ENCODE results near the gene ACOT4.
"Not testable (repeated sequence)": the region's sequence is repeated elsewhere in the genome, so short reads cannot be mapped to it uniquely, and the experiment has no call there.

Gene ACOT4

GRCh38 chr14:73576391-73576790 lies 15.3 kb upstream of the ACOT4 start:
- DNase-seq: no peak

- not testable (repeated sequence) for DNase-seq
Measured at GRCh38 chr14:73577214-73577613, 14.5 kb upstream of the ACOT4 start.

GRCh38 chr14:73582102-73582979 lies 9.3 kb upstream of the ACOT4 start:
- not testable (repeated sequence) for DNase-seq

GRCh38 chr14:73588695-73589094 lies 3.0 kb upstream of the ACOT4 start:
- DNase-seq: no peak

GRCh38 chr14:73589116-73589515 lies 2.6 kb upstream of the ACOT4 start:
- no peak for DNase-seq

- DNase-seq: not testable (repeated sequence)
Measured at GRCh38 chr14:73590673-73591004, 1.0 kb upstream of the ACOT4 start.

- DNase-seq: no peak
Measured at GRCh38 chr14:73594491-73594890, 2.8 kb downstream of the ACOT4 start.

- DNase-seq: no peak
Measured at GRCh38 chr14:73599499-73599898, 7.8 kb downstream of the ACOT4 start.

- DNase-seq: no peak
Measured at GRCh38 chr14:73602994-73603393, 11.3 kb downstream of the ACOT4 start.

- DNase-seq: no peak
Measured at GRCh38 chr14:73606271-73606670, 14.6 kb downstream of the ACOT4 start.

GRCh38 chr14:73607241-73607640 lies 15.6 kb downstream of the ACOT4 start:
- no peak for DNase-seq

- DNase-seq: peak in 27 of 56 donors; percentile 2 to 66 (median 14)
Measured at GRCh38 chr14:73610687-73611086, 19.0 kb downstream of the ACOT4 start.

- peak in 51 of 56 donors; percentile 1 to 83 (median 59) for DNase-seq
Measured at GRCh38 chr14:73612339-73613045, 20.8 kb downstream of the ACOT4 start, which contains the start of gene ACOT6. TSS of gene ACOT6 (plus strand) at chr14:73612517. CDS start at chr14:73612572, 55 bp downstream.

GRCh38 chr14:73613046-73613383 lies 21.3 kb downstream of the ACOT4 start:
- DNase-seq: peak in 2 of 56 donors; percentile 13 to 57

- no peak for DNase-seq
Measured at GRCh38 chr14:73613419-73613963, 21.8 kb downstream of the ACOT4 start.

- no peak for DNase-seq
Measured at GRCh38 chr14:73616831-73617230, 25.2 kb downstream of the ACOT4 start.

GRCh38 chr14:73619524-73619923 lies 27.9 kb downstream of the ACOT4 start:
- no peak for DNase-seq

- DNase-seq: no peak
Measured at GRCh38 chr14:73620268-73620667, 28.6 kb downstream of the ACOT4 start.

- no peak for DNase-seq
Measured at GRCh38 chr14:73623504-73624054, 31.9 kb downstream of the ACOT4 start.

- no peak for DNase-seq
Measured at GRCh38 chr14:73625706-73626105, 34.0 kb downstream of the ACOT4 start.

GRCh38 chr14:73627151-73627558 lies 35.5 kb downstream of the ACOT4 start:
- no peak for DNase-seq
